ENCODE results near the gene FRYL. TPM values are rescaled to one million over a fixed set of nuclear protein-coding genes. Genes with fewer than 3 reads are reported as not detected.

Gene FRYL
- total RNA-seq, 3 donors from 2014 or later = 205 to 416 (median 330) TPM

DNA sequence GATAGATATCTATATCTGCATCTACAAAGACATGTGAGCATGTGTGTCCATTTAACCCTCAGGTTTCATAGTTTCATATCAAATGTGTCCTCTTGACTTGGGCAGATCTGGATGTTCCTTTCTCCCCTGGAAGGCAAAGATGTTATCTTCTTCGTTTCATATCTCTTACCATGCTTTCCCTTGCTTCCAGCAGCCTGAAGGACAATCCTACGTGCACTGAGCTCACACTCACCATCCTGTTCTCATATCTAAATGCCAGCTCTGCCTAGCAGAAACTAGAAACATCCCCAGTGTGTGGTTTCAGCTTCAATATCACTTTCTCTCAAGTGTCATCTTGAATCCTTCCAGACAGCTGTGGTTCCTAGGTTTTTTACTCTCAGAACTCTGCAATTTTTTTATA, 223.8 kb downstream of the FRYL start:
- no peak for ATAC-seq
- Histone ChIP-seq H3K36me3 (ENCODE audit: low read depth) (peaks cover 31% of the 10 kb centered on the region), H3K4me3 (no peak overlapping the region)

GRCh38 chr4:48554606-48555005, 225.5 kb downstream of the FRYL start:
- Histone ChIP-seq H3K4me3 (no peak overlapping the region), H3K9me3 (no peaks in the 10 kb centered on the region), H3K4me1 (ENCODE audit: low read depth) (no peaks in the 10 kb centered on the region), H3K36me3 (ENCODE audit: low read depth) (peaks cover 23% of the 10 kb centered on the region)
- DNase-seq (no peak), ATAC-seq (no peak)
- intact Hi-C loops (cut with DNase I, micrococcal nuclease) = no loop called here
- no peak for TF ChIP-seq CTCF (IDR thresholded peaks at IDR 0.05)

More for the DNA sequence above, 223.8 kb downstream of the FRYL start:
- Histone ChIP-seq H3K9me3 (no peaks in the 10 kb centered on the region), H3K4me1 (ENCODE audit: low read depth) (no peaks in the 10 kb centered on the region)
- DNase-seq = no peak
- TF ChIP-seq CTCF (IDR thresholded peaks at IDR 0.05) = no peak
- intact Hi-C loops (cut with DNase I, micrococcal nuclease) = no loop called here

DNA sequence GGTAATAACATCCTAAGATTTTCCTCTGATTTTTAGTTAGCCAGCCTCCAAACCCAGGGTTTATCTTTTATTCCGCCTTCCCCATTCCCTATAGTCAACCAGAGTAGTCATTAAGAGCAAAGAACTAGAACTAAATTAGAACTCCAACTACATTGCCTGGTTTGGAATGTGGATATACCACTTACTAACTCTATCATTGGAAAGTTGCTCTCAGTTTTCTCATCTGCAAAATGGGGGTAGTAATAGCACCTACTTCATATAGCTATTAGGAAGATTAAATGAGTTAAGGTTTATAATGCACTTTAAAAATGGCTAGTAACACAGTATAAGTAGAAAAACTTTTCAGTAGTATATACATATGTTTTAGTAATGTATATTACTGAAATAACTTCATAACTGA, 226.4 kb downstream of the FRYL start:
- Histone ChIP-seq H3K36me3 (ENCODE audit: low read depth) (peaks cover 18% of the 10 kb centered on the region), H3K4me1 (ENCODE audit: low read depth) (no peaks in the 10 kb centered on the region), H3K9me3 (no peaks in the 10 kb centered on the region), H3K4me3 (no peak overlapping the region)
- no peak for DNase-seq
- no peak for TF ChIP-seq CTCF (IDR thresholded peaks at IDR 0.05)
- intact Hi-C loops (cut with DNase I, micrococcal nuclease) = no loop called here
- no peak for ATAC-seq

- Histone ChIP-seq H3K4me3 (no peak overlapping the region), H3K4me1 (ENCODE audit: low read depth) (no peaks in the 10 kb centered on the region), H3K36me3 (ENCODE audit: low read depth) (peaks cover 20% of the 10 kb centered on the region), H3K9me3 (no peaks in the 10 kb centered on the region)
- ATAC-seq = no peak
- no peak for DNase-seq
- no peak for TF ChIP-seq CTCF (IDR thresholded peaks at IDR 0.05)
- intact Hi-C loops (cut with DNase I, micrococcal nuclease) = no loop called here
Observed at GRCh38 chr4:48546336-48546735, 233.7 kb downstream of the FRYL start.

DNA sequence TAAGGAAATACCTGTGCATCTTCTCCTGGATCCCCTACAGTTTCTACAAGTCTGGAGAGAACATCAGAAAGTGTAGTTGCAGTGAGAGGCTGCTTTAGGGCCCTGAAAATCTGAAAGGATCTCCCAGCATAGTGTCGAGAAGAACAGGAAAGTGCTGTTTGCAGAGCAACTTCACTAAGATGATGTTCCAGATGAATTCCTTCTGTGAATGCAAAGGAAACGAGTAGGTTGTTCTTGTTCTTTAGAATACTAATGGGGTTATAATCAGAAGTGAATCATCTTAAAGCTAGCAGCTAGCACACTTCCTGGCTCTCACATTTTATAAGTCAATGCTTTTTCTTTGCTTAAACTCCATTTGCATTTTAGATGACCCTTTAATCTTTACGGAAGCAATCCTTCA, 236.3 kb downstream of the FRYL start:
- Histone ChIP-seq H3K9me3 (no peaks in the 10 kb centered on the region), H3K36me3 (ENCODE audit: low read depth) (peaks cover 24% of the 10 kb centered on the region), H3K4me3 (no peak overlapping the region), H3K4me1 (ENCODE audit: low read depth) (no peaks in the 10 kb centered on the region)
- no peak for DNase-seq
- intact Hi-C loops (cut with DNase I, micrococcal nuclease) = no loop called here
- ATAC-seq = no peak
- TF ChIP-seq CTCF (IDR thresholded peaks at IDR 0.05) = no peak

GRCh38 chr4:48542888-48543287, 237.2 kb downstream of the FRYL start:
- no peaks in the 10 kb centered on the region for H3K4me1 ChIP-seq (ENCODE audit: low read depth)
- intact Hi-C loops (cut with DNase I, micrococcal nuclease) = no loop called here
- ATAC-seq (no peak), DNase-seq (no peak)
- H3K36me3 ChIP-seq (ENCODE audit: low read depth) = peaks cover 24% of the 10 kb centered on the region
- no peak overlapping the region for H3K4me3 ChIP-seq
- H3K9me3 ChIP-seq = no peaks in the 10 kb centered on the region
- TF ChIP-seq CTCF (IDR thresholded peaks at IDR 0.05) = no peak
